ENCODE measurements around the gene COL23A1.

Gene COL23A1

DNA sequence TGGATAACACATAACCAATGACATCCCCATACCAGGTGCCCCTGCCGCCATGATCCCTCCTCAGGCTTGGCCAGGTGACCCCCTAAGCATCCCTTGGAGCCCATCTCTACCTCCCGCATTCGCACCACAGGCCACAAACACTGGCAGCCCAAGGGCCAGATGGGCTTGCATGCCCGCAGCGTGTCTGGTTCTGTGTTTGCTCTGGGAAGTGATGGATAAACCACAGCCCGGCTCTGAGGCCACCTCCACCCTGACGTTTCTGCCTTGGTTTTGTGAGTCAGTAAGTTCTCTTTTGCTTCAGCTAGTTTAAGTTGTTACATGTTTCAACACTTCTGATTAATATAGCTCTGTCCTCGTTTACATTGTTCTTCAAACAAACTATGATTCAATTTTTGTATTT lies 185.2 kb downstream of the COL23A1 start:
- no peak overlapping the region for H3K27ac ChIP-seq

DNA sequence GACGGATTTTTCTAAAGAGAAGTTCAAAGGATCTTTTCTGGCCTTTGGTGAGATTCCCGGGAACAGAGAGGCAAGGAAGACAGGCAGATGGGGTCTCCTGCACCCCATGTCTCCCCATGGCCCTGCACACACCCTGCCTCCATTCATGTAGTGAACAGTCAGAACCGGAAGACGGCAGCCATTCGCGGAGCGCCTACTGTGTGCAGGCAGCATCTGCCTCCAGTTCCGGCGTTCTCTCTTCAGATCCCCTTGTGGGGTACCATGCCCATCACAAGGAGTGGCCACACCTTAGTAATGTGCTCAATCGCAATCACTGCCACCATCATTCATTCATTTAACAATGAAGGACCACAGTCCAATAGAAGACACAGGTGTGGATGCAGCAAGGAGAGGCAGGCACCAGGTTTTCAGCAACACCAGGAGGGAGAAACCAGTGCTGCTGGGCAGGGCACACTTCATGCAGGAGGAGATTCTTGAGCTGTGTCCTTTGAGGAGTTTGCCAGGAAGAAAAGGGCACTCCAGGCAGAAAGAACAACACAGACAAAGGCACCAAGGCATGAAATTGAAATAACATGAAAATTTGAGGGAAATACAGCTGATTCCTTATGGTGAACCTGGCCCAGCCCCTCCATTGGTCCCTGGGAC lies 186.1 kb downstream of the COL23A1 start:
- H3K27ac ChIP-seq = no peak overlapping the region

More for the DNA sequence above, 185.2 kb downstream of the COL23A1 start:
- TF ChIP-seq, protein P1, sequence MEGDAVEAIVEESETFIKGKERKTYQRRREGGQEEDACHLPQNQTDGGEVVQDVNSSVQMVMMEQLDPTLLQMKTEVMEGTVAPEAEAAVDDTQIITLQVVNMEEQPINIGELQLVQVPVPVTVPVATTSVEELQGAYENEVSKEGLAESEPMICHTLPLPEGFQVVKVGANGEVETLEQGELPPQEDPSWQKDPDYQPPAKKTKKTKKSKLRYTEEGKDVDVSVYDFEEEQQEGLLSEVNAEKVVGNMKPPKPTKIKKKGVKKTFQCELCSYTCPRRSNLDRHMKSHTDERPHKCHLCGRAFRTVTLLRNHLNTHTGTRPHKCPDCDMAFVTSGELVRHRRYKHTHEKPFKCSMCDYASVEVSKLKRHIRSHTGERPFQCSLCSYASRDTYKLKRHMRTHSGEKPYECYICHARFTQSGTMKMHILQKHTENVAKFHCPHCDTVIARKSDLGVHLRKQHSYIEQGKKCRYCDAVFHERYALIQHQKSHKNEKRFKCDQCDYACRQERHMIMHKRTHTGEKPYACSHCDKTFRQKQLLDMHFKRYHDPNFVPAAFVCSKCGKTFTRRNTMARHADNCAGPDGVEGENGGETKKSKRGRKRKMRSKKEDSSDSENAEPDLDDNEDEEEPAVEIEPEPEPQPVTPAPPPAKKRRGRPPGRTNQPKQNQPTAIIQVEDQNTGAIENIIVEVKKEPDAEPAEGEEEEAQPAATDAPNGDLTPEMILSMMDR (conservative IDR thresholded peaks at IDR 0.05) = no peak

DNA sequence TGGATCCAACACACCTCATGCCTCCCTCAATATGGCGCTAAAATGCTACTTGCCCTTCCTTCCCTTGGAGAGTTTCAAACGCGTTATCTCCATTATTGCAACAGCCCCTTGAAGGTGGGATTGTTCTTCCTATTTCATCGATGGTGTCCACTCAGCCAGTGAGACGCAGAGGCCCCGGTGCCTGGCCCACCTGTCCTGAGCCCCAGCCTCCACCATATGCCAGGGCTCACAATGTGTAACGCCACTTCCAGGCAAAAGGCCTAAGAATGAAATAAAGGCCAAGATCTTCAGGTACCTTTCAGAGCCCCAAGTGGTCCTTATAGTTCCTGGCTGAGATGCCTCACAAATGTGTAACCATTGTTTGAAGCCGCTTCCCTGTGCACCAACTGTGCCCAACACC lies 186.8 kb downstream of the COL23A1 start:
- TF ChIP-seq, protein P1 (conservative IDR thresholded peaks at IDR 0.05) = no peak
- H3K27ac ChIP-seq = no peak overlapping the region

More for the DNA sequence above, 186.1 kb downstream of the COL23A1 start:
- TF ChIP-seq, protein P1 (conservative IDR thresholded peaks at IDR 0.05) = no peak

DNA sequence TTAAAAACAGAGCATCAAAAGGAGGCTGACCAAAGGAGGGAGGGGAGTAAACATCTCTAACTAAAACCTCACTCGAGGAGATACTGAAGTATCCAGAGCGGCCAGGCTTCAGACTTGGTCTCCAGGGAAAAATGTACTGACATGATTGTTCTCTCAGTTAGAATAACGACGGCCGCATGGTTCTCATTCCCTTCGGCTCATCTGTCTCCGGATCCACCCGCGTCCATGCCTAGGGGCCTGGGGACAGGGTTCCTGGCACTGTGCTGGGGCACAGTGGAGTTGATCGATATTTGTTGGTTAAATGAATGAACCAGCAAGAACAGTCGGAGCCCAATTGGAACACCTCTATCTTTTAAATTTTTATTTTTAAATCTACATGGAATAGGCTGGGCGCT lies 190.5 kb downstream of the COL23A1 start:
- H3K27ac ChIP-seq = no peak overlapping the region
- TF ChIP-seq, protein P1 (conservative IDR thresholded peaks at IDR 0.05) = no peak

DNA sequence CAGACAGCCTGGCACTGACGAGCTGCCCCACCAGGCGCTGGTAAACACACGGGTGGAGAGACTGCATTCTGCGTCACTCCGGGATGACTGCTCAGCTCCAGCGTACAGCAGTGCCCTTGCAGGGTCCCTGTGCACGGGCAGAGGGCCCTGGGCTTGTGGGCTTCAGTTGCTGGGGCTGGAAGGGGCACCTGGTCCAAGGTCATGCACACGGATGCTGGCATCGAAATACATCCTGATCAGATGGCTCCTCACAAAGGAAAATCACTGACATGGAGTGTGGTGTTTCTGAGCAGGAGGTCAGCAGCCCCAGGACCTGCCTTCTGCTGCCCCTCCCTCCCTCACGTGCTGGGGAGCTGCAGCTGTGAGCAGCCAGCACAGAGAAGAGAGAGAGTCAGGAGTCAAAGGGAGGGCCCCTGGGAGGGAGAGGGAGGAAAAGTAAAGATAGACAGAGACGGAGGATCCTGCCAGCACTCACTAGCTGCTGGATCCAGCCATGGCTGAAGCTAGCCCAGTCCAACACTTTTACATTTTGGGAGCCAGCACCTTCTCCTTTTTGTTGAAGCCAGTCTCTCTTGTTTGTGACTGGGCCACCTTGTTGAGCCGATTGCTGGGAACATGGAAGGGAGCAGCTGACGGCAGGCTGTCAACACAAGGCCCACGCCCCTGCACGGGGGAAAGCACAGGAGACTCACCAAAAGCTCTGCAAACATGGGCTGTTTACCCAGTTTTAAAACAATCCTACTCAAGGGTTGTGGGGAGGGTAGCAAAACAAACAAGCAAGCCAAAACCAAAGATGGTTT lies 191.1 kb downstream of the COL23A1 start:
- TF ChIP-seq, protein P1 (conservative IDR thresholded peaks at IDR 0.05) = no peak
- H3K27ac ChIP-seq = no peak overlapping the region; the same call in 1 of the 2 replicates

DNA sequence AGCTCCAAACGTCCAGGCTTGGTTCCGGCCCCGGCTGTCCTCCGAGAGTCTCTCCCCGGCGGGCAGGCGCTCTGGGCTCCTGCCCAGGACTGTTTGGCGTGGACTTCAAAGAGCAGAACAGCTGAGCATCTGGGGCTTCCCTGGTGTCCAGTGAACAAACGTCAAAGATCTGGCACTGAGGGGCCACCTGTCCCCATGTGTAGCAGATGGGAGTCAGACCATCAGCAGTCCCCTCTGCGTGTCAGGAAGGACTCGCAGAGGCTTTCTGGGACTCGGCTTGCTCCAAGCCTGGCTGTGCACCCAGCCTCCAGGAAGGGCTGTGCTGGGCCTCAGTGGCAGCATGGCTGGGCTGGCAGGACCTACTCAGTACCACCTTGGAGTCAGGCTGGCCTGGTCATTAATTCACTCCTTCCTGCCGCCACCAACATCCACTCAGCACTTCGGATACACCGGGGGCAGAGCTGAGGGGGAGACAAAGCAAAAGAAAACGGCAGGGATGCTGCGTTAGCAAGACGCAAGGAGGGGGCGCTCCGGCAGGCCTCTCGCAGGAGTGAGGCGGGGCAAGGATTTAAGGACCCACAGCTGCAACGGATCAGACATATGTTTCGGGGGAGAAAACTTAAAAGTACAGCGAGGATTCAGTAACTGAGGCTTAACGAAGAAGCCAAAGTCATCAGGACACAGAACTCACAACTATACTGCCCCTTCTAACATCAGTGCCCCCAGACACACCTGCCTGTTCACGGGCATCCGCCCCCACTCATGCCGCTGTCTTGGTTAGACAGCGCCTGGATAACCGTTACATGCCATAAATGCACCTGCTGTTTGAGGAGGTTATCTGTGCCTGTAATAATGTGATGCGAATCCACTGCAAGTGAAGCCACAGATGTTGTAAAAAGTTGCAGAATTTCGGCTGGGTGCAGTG lies 193.1 kb downstream of the COL23A1 start:
- H3K27ac ChIP-seq = no peak overlapping the region
- TF ChIP-seq, protein P1 (conservative IDR thresholded peaks at IDR 0.05) = no peak

DNA sequence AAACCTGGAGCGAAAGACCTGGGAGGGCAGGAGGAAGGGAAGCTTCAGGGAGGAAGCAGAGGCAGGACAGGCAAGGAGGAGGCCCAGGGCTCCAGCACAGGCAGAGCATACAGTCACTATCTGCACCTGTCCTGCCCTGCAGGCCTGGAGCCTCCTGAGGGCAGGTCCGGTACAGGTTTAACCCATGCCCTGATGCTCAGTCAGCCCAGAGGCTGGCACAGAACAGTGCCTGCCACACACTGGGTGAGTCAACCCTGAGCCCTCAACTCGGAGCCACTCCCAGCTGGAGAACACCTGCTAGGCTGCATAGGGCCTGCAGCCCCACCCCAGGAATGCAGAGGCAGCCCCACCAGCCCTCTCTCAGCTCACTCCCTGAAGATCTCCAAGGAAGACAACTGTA lies 196.1 kb downstream of the COL23A1 start:
- no peak overlapping the region for H3K27ac ChIP-seq
- TF ChIP-seq, protein P1 (conservative IDR thresholded peaks at IDR 0.05) = no peak

Data from VCaP (cell line).